NCI-H187 (cell line): ENCODE measurements around the gene ASTN2.

Source experiments
- DNase-seq, 2 experiments: peaks; one replicate each; lab custom pipeline; 2025; lab: John Stamatoyannopoulos, UW

Gene ASTN2

GRCh38 chr9:117014061-117014460 is 400.8 kb downstream of the ASTN2 start:
- no peak for DNase-seq

GRCh38 chr9:117013440-117013995 is 401.3 kb downstream of the ASTN2 start:
- no peak for DNase-seq

- no peak for DNase-seq
These were observed 404.8 kb downstream of the ASTN2 start for GRCh38 chr9:117010061-117010460.

- no peak for DNase-seq
These were observed 406.0 kb downstream of the ASTN2 start for GRCh38 chr9:117008876-117009275.

GRCh38 chr9:117008461-117008860 is 406.4 kb downstream of the ASTN2 start:
- DNase-seq: no peak

- no peak for DNase-seq
These were observed 412.2 kb downstream of the ASTN2 start for GRCh38 chr9:117002686-117003085.

- DNase-seq: no peak
These were observed 414.0 kb downstream of the ASTN2 start for GRCh38 chr9:117000834-117001233.

- DNase-seq: no peak
These were observed 414.6 kb downstream of the ASTN2 start for GRCh38 chr9:117000196-117000723.

- no peak for DNase-seq
These were observed 416.6 kb downstream of the ASTN2 start for GRCh38 chr9:116998305-116998704.

GRCh38 chr9:116992865-116993264 is 422.0 kb downstream of the ASTN2 start:
- DNase-seq: no peak

GRCh38 chr9:116991051-116991450 is 423.8 kb downstream of the ASTN2 start:
- DNase-seq: no peak

- DNase-seq: no peak
These were observed 424.3 kb downstream of the ASTN2 start for GRCh38 chr9:116990592-116990991.

- no peak for DNase-seq
These were observed 427.0 kb downstream of the ASTN2 start for GRCh38 chr9:116987721-116988485.

GRCh38 chr9:116986015-116986414 is 428.8 kb downstream of the ASTN2 start:
- DNase-seq: no peak

- DNase-seq: no peak
These were observed 429.3 kb downstream of the ASTN2 start for GRCh38 chr9:116985596-116985995.

GRCh38 chr9:116984111-116984510 is 430.7 kb downstream of the ASTN2 start:
- DNase-seq: no peak

- no peak for DNase-seq
These were observed 434.2 kb downstream of the ASTN2 start for GRCh38 chr9:116980582-116981120.

GRCh38 chr9:116979456-116979855 is 435.4 kb downstream of the ASTN2 start:
- no peak for DNase-seq

- no peak for DNase-seq
These were observed 436.7 kb downstream of the ASTN2 start for GRCh38 chr9:116978155-116978554.

- DNase-seq: no peak
These were observed 439.7 kb downstream of the ASTN2 start for GRCh38 chr9:116975126-116975525.

- DNase-seq: no peak
These were observed 448.7 kb downstream of the ASTN2 start for GRCh38 chr9:116966199-116966598.

- DNase-seq: no peak
These were observed 450.6 kb downstream of the ASTN2 start for GRCh38 chr9:116964258-116964657.

- peak; percentile 23 to 44 for DNase-seq
These were observed 455.0 kb downstream of the ASTN2 start for GRCh38 chr9:116959809-116960208.
